Measurements from ENCODE around the gene LKAAEAR1. TPM values are rescaled to one million over a fixed set of nuclear protein-coding genes. Genes with fewer than 3 reads are reported as not detected.

LKAAEAR1 gene
- total and polyA plus RNA-seq, 2 experiments from 2014 or later: 1.8 TPM; not detected in 1

DNA sequence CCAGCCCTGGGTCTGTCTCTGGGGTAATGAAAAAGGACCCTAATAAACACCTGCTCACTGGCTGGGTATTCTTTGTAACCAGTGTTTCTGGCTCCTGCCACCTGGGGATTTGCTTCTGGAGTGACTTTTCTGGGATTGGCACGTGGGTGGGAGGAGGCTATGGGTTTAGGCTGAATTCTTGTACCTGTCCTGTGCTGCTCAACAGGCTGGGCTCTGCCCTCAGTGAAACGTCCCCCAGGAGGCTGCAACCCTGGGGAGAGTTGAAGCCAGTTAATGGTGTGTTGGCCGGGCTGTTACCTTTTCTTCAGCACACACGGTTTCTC, 16.3 kb upstream of the LKAAEAR1 start:
- Histone ChIP-seq H3F3A (replicated peaks; ENCODE audit: low read depth) (peaks cover 7% of the 10 kb centered on the region), H3K27ac (ENCODE audit: low read depth) (no peak overlapping the region), H3K36me3 (ENCODE audit: insufficient read depth) (no peaks in the 10 kb centered on the region), H3K79me2 (replicated peaks; ENCODE audit: insufficient read depth) (no peaks in the 10 kb centered on the region), H2AFZ (no peak overlapping the region), H3K4me2 (no peak overlapping the region), H4K20me1 (replicated peaks; ENCODE audit: insufficient read depth) (no peaks in the 10 kb centered on the region), H3K9me2 (ENCODE audit: insufficient read depth) (no peaks in the 10 kb centered on the region), H3K4me3 (no peak overlapping the region), H3K4me1 (ENCODE audit: insufficient read depth) (no peaks in the 10 kb centered on the region), H3K27me3 (ENCODE audit: insufficient read depth) (peaks cover 17% of the 10 kb centered on the region)
- Mint-ChIP-seq H3K36me3 (ENCODE audit: low read depth) (peaks cover 4% of the 10 kb centered on the region; the same call in 2 of the 3 replicates), H3K4me1 (peaks cover 11% of the 10 kb centered on the region), H3K4me3 (no peak overlapping the region), H3K9me3 (peaks cover 8% of the 10 kb centered on the region), H3K27me3 (ENCODE audit: insufficient read depth, low read depth, poor library complexity) (peaks cover 29% of the 10 kb centered on the region), H3K27ac (no peak overlapping the region)
- DNase-seq (ENCODE audit: low spot score) (no peak), ATAC-seq (no peak)
- TF ChIP-seq ZNF331 (CRISPR knock-in tag; IDR thresholded peaks at IDR 0.05; ENCODE audit: low read depth) (no peak), NANOG (IDR thresholded peaks at IDR 0.05; ENCODE audit: borderline replicate concordance) (no peak), ZNF114 (CRISPR knock-in tag; IDR thresholded peaks at IDR 0.05) (no peak), STAT1 (IDR thresholded peaks at IDR 0.05; ENCODE audit: unreplicated experiment) (no peak), POLR2AphosphoS5 (IDR thresholded peaks at IDR 0.05; ENCODE audit: low read depth) (no peak), EZH2 (IDR thresholded peaks at IDR 0.05; ENCODE audit: low read depth, unreplicated experiment) (no peak)
- TF ChIP-seq, protein P1, sequence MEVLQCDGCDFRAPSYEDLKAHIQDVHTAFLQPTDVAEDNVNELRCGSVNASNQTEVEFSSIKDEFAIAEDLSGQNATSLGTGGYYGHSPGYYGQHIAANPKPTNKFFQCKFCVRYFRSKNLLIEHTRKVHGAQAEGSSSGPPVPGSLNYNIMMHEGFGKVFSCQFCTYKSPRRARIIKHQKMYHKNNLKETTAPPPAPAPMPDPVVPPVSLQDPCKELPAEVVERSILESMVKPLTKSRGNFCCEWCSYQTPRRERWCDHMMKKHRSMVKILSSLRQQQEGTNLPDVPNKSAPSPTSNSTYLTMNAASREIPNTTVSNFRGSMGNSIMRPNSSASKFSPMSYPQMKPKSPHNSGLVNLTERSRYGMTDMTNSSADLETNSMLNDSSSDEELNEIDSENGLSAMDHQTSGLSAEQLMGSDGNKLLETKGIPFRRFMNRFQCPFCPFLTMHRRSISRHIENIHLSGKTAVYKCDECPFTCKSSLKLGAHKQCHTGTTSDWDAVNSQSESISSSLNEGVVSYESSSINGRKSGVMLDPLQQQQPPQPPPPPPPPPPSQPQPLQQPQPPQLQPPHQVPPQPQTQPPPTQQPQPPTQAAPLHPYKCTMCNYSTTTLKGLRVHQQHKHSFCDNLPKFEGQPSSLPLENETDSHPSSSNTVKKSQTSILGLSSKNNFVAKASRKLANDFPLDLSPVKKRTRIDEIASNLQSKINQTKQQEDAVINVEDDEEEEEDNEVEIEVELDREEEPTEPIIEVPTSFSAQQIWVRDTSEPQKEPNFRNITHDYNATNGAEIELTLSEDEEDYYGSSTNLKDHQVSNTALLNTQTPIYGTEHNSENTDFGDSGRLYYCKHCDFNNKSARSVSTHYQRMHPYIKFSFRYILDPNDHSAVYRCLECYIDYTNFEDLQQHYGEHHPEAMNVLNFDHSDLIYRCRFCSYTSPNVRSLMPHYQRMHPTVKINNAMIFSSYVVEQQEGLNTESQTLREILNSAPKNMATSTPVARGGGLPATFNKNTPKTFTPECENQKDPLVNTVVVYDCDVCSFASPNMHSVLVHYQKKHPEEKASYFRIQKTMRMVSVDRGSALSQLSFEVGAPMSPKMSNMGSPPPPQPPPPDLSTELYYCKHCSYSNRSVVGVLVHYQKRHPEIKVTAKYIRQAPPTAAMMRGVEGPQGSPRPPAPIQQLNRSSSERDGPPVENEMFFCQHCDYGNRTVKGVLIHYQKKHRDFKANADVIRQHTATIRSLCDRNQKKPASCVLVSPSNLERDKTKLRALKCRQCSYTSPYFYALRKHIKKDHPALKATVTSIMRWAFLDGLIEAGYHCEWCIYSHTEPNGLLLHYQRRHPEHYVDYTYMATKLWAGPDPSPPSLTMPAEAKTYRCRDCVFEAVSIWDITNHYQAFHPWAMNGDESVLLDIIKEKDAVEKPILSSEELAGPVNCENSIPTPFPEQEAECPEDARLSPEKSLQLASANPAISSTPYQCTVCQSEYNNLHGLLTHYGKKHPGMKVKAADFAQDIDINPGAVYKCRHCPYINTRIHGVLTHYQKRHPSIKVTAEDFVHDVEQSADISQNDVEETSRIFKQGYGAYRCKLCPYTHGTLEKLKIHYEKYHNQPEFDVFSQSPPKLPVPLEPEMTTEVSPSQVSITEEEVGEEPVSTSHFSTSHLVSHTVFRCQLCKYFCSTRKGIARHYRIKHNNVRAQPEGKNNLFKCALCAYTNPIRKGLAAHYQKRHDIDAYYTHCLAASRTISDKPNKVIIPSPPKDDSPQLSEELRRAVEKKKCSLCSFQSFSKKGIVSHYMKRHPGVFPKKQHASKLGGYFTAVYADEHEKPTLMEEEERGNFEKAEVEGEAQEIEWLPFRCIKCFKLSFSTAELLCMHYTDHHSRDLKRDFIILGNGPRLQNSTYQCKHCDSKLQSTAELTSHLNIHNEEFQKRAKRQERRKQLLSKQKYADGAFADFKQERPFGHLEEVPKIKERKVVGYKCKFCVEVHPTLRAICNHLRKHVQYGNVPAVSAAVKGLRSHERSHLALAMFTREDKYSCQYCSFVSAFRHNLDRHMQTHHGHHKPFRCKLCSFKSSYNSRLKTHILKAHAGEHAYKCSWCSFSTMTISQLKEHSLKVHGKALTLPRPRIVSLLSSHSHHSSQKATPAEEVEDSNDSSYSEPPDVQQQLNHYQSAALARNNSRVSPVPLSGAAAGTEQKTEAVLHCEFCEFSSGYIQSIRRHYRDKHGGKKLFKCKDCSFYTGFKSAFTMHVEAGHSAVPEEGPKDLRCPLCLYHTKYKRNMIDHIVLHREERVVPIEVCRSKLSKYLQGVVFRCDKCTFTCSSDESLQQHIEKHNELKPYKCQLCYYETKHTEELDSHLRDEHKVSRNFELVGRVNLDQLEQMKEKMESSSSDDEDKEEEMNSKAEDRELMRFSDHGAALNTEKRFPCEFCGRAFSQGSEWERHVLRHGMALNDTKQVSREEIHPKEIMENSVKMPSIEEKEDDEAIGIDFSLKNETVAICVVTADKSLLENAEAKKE (CRISPR knock-in tag; IDR thresholded peaks at IDR 0.05): no peak
- TF ChIP-seq, protein P2, sequence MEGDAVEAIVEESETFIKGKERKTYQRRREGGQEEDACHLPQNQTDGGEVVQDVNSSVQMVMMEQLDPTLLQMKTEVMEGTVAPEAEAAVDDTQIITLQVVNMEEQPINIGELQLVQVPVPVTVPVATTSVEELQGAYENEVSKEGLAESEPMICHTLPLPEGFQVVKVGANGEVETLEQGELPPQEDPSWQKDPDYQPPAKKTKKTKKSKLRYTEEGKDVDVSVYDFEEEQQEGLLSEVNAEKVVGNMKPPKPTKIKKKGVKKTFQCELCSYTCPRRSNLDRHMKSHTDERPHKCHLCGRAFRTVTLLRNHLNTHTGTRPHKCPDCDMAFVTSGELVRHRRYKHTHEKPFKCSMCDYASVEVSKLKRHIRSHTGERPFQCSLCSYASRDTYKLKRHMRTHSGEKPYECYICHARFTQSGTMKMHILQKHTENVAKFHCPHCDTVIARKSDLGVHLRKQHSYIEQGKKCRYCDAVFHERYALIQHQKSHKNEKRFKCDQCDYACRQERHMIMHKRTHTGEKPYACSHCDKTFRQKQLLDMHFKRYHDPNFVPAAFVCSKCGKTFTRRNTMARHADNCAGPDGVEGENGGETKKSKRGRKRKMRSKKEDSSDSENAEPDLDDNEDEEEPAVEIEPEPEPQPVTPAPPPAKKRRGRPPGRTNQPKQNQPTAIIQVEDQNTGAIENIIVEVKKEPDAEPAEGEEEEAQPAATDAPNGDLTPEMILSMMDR (conservative IDR thresholded peaks at IDR 0.05; ENCODE audit: low read depth in 2 of 2): no peak
- TF ChIP-seq, protein P3, sequence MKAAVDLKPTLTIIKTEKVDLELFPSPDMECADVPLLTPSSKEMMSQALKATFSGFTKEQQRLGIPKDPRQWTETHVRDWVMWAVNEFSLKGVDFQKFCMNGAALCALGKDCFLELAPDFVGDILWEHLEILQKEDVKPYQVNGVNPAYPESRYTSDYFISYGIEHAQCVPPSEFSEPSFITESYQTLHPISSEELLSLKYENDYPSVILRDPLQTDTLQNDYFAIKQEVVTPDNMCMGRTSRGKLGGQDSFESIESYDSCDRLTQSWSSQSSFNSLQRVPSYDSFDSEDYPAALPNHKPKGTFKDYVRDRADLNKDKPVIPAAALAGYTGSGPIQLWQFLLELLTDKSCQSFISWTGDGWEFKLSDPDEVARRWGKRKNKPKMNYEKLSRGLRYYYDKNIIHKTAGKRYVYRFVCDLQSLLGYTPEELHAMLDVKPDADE (IDR thresholded peaks at IDR 0.05): no peak
- TF ChIP-seq, protein P4, sequence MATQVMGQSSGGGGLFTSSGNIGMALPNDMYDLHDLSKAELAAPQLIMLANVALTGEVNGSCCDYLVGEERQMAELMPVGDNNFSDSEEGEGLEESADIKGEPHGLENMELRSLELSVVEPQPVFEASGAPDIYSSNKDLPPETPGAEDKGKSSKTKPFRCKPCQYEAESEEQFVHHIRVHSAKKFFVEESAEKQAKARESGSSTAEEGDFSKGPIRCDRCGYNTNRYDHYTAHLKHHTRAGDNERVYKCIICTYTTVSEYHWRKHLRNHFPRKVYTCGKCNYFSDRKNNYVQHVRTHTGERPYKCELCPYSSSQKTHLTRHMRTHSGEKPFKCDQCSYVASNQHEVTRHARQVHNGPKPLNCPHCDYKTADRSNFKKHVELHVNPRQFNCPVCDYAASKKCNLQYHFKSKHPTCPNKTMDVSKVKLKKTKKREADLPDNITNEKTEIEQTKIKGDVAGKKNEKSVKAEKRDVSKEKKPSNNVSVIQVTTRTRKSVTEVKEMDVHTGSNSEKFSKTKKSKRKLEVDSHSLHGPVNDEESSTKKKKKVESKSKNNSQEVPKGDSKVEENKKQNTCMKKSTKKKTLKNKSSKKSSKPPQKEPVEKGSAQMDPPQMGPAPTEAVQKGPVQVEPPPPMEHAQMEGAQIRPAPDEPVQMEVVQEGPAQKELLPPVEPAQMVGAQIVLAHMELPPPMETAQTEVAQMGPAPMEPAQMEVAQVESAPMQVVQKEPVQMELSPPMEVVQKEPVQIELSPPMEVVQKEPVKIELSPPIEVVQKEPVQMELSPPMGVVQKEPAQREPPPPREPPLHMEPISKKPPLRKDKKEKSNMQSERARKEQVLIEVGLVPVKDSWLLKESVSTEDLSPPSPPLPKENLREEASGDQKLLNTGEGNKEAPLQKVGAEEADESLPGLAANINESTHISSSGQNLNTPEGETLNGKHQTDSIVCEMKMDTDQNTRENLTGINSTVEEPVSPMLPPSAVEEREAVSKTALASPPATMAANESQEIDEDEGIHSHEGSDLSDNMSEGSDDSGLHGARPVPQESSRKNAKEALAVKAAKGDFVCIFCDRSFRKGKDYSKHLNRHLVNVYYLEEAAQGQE (IDR thresholded peaks at IDR 0.05; ENCODE audit: unreplicated experiment): no peak
